Panc1 (cell line): ENCODE data around the gene TPD52L3. TPM values are rescaled to one million over a fixed set of nuclear protein-coding genes. Genes with fewer than 3 reads are reported as not detected.

Source experiments
- ATAC-seq: fragments of 200-7000 bp; cut with Tn5 transposase; 2 replicates; pipeline ENCODE4 v1.9.1; 2020; ENCODE audit warnings: mild to moderate bottlenecking, moderate library complexity
- BruUV-seq: library from RNA; stranded (reverse); fragments of 400-500 nt; replicated peaks from 2 replicates; lab custom pipeline; 2021; lab: Mats Ljungman, UMichigan
- CTCF ChIA-PET: fragments of 300-600 bp; sonication (Branson Sonifier 250); formaldehyde crosslinking; loops from one replicate; lab custom pipeline; 2022; ENCODE audit warnings: antibody characterized with exemption; lab: Charles Lee
- POLR2A ChIA-PET: fragments of 300-600 bp; sonication (Branson Sonifier 250); formaldehyde crosslinking; loops from one replicate; lab custom pipeline; 2022; ENCODE audit warnings: antibody characterized with exemption; lab: Charles Lee
- DNase-seq: peaks from one replicate; pipeline ENCODE4 v3.0.0-alpha.2; 2010; ENCODE audit warnings: low read depth, low spot score
- H3K27ac ChIP-seq: 2 replicates; pipeline ENCODE4 v1.5.1; 2011; ENCODE audit warnings: mild to moderate bottlenecking, low read length, inconsistent platforms
- H3K27me3 ChIP-seq: fragments of 200-500 bp; sonication (Bioruptor generic); 2 replicates; pipeline ENCODE4 v1.6.0; 2014; ENCODE audit warnings: low read length, inconsistent platforms; ENCODE audit not compliant: control insufficient read depth, insufficient read depth
- H3K36me3 ChIP-seq: fragments of 200-500 bp; sonication (Bioruptor generic); 2 replicates; pipeline ENCODE4 v1.5.1; 2014; ENCODE audit warnings: inconsistent platforms, mild to moderate bottlenecking, low read length, moderate library complexity; ENCODE audit not compliant: control insufficient read depth, insufficient read depth
- H3K4me1 ChIP-seq: 2 replicates; pipeline ENCODE4 v1.5.1; 2011; ENCODE audit warnings: inconsistent platforms, mild to moderate bottlenecking, low read length, moderate library complexity; ENCODE audit not compliant: control insufficient read depth, insufficient read depth
- H3K4me3 ChIP-seq, 2 experiments: 2 replicates each; pipeline ENCODE4 v1.5.1; 2011 to 2012; ENCODE audit warnings: low read depth in 2 of 2, low read length in 2 of 2, mild to moderate bottlenecking in 2 of 2, inconsistent platforms in 1 of 2, moderate library complexity in 1 of 2
- H3K9me3 ChIP-seq: fragments of 200-500 bp; sonication (Bioruptor generic); 2 replicates; pipeline ENCODE4 v1.5.1; 2014; ENCODE audit warnings: low read depth, mild to moderate bottlenecking, inconsistent platforms, low read length, moderate library complexity; ENCODE audit not compliant: control insufficient read depth, insufficient read depth
- POLR2AphosphoS5 ChIP-seq: IDR thresholded peaks from 2 replicates; pipeline ENCODE4 v1.6.1; 2012; ENCODE audit warnings: mild to moderate bottlenecking, low read depth, low read length, moderate library complexity
- REST ChIP-seq, 2 experiments: IDR thresholded peaks; 2 replicates each; pipeline ENCODE4 v1.6.1; 2011 to 2012; ENCODE audit warnings: low read depth in 2 of 2, control low read depth in 1 of 2, low read length in 1 of 2, mild to moderate bottlenecking in 1 of 2, moderate library complexity in 1 of 2; ENCODE audit not compliant: insufficient read depth in 1 of 2
- SIN3A ChIP-seq: IDR thresholded peaks from 2 replicates; pipeline ENCODE4 v1.6.1; 2012; ENCODE audit warnings: low read depth, mild to moderate bottlenecking, low read length, moderate library complexity, borderline replicate concordance; ENCODE audit not compliant: insufficient read depth
- TCF7L2 ChIP-seq: IDR thresholded peaks from 2 replicates; pipeline ENCODE4 v1.6.1; 2011; ENCODE audit warnings: mild to moderate bottlenecking, low read depth, low read length, inconsistent platforms
- in situ Hi-C: cut with HindIII; loops from 2 replicates; pipeline ENCODE4 v1.10.0; 2016; ENCODE audit warnings: low sequenced_read_pairs, low pct_unique_long_range_greater_than_20kb
- intact Hi-C: fragments of 100-400 bp; cut with micrococcal nuclease; formaldehyde crosslinking; loops from one replicate; pipeline ENCODE4 v1.10.0; 2022; ENCODE audit not compliant: unreplicated experiment
- total RNA-seq: library from RNA; stranded (reverse); gene quantifications from one replicate; pipeline ENCODE4 v1.2.1, GENCODE V29; 2021; ENCODE audit not compliant: unreplicated experiment
- TF ChIP-seq, protein P1 (sequence below): fragments of 450-650 bp; IDR thresholded peaks from 2 replicates; pipeline ENCODE4 v1.5.1; 2017; ENCODE audit warnings: mild to moderate bottlenecking

TPD52L3 gene
- total RNA-seq, 1 experiment from 2014 or later = not detected

GRCh38 chr9:6302417-6302816, 25.8 kb upstream of the TPD52L3 start:
- ChIA-PET CTCF (no interaction called here), POLR2A (no interaction called here)
- Histone ChIP-seq H3K4me1 (no peaks in the 10 kb centered on the region), H3K36me3 (no peaks in the 10 kb centered on the region), H3K4me3 (no peak overlapping the region), H3K9me3 (no peaks in the 10 kb centered on the region), H3K27me3 (no peaks in the 10 kb centered on the region), H3K27ac (no peak overlapping the region)
- no peak for ATAC-seq
- TF ChIP-seq REST (IDR thresholded peaks at IDR 0.05; ENCODE audit: insufficient read depth in 1 of 2, low read depth in 2 of 2, low read length in 1 of 2) = no peak
- no peak for TF ChIP-seq SIN3A
- TF ChIP-seq, protein P1, sequence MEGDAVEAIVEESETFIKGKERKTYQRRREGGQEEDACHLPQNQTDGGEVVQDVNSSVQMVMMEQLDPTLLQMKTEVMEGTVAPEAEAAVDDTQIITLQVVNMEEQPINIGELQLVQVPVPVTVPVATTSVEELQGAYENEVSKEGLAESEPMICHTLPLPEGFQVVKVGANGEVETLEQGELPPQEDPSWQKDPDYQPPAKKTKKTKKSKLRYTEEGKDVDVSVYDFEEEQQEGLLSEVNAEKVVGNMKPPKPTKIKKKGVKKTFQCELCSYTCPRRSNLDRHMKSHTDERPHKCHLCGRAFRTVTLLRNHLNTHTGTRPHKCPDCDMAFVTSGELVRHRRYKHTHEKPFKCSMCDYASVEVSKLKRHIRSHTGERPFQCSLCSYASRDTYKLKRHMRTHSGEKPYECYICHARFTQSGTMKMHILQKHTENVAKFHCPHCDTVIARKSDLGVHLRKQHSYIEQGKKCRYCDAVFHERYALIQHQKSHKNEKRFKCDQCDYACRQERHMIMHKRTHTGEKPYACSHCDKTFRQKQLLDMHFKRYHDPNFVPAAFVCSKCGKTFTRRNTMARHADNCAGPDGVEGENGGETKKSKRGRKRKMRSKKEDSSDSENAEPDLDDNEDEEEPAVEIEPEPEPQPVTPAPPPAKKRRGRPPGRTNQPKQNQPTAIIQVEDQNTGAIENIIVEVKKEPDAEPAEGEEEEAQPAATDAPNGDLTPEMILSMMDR = no peak
- TF ChIP-seq TCF7L2 = no peak
- no peak for TF ChIP-seq POLR2AphosphoS5
- in situ Hi-C loops (no loop called here), intact Hi-C loops (no loop called here)
- no peak for DNase-seq
- no TSS peak for BruUV-seq

DNA sequence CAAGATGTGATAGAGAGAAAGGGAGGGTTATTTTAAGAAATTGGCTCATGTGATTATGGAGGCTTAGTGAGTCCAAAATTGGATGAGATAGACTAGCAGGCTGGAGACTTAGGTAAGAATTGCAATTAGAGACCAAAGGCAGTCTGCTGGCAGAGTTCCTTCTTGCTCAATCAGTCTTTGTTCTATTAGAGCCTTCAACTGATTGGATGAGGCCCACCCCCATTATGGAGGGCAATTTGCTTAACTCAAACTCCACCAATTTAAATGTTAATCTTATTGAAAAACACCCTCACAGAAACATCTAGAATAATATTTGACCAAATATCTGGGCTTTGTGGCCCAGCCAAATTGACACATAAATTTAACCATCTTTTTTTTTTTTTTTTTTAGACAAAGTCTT, 23.9 kb upstream of the TPD52L3 start:
- ChIA-PET POLR2A (no interaction called here), CTCF (no interaction called here)
- Histone ChIP-seq H3K4me3 (no peak overlapping the region), H3K27me3 (no peaks in the 10 kb centered on the region), H3K9me3 (no peaks in the 10 kb centered on the region), H3K36me3 (no peaks in the 10 kb centered on the region), H3K4me1 (no peaks in the 10 kb centered on the region), H3K27ac (no peak overlapping the region)
- intact Hi-C loops (no loop called here), in situ Hi-C loops (no loop called here)
- ATAC-seq (no peak), DNase-seq (no peak)
- no TSS peak for BruUV-seq
- no peak for TF ChIP-seq SIN3A
- TF ChIP-seq, protein P1 = no peak
- TF ChIP-seq TCF7L2 = no peak
- TF ChIP-seq REST (IDR thresholded peaks at IDR 0.05; ENCODE audit: insufficient read depth in 1 of 2, low read depth in 2 of 2, low read length in 1 of 2) = no peak
